Natural killer cell (primary cell): ENCODE results near the gene NACAD. TPM values are rescaled to one million over a fixed set of nuclear protein-coding genes. Genes with fewer than 3 reads are reported as not detected.

Source experiments
- ATAC-seq, 3 donors: fragments of 150-1000 bp in 2 of 3; fragments of 200-7000 bp in 1 of 3; cut with Tn5 transposase; 1 replicate in 1 of 3; 2 replicates in 2 of 3; pipeline ENCODE4 v1.10.0; 2021; ENCODE audit warnings: mild to moderate bottlenecking in 2 of 3, moderate library complexity in 2 of 3
- DNase-seq, 2 donors: peaks; one replicate each; pipeline versions ENCODE4 v3.0.0 to v3.0.0-alpha.2; 2013 to 2021; ENCODE audit warnings: mixed read lengths in 1 of 2
- H3K27ac ChIP-seq: one replicate; pipeline ENCODE4 v1.5.1; 2013; ENCODE audit warnings: mild to moderate bottlenecking, low read length
- H3K27me3 ChIP-seq: one replicate; pipeline ENCODE4 v1.6.1; 2013; ENCODE audit warnings: low read length; ENCODE audit not compliant: control insufficient read depth, insufficient read depth
- H3K36me3 ChIP-seq: one replicate; pipeline ENCODE4 v1.6.1; 2013; ENCODE audit warnings: low read length; ENCODE audit not compliant: control insufficient read depth, insufficient read depth
- H3K4me1 ChIP-seq: one replicate; pipeline ENCODE4 v1.6.1; 2013; ENCODE audit warnings: low read length; ENCODE audit not compliant: control insufficient read depth, insufficient read depth
- H3K4me3 ChIP-seq: one replicate; pipeline ENCODE4 v1.5.1; 2013; ENCODE audit warnings: low read length
- H3K9me3 ChIP-seq: one replicate; pipeline ENCODE4 v1.6.1; 2013; ENCODE audit warnings: low read length; ENCODE audit not compliant: control insufficient read depth, insufficient read depth
- H3K27ac Mint-ChIP-seq, 2 donors: one replicate each; pipeline ENCODE4 v1.8.0; 2022; ENCODE audit warnings: mild to moderate bottlenecking in 2 of 2, mixed read lengths in 2 of 2, moderate library complexity in 1 of 2
- H3K27me3 Mint-ChIP-seq, 2 donors: one replicate each; pipeline ENCODE4 v1.8.0; 2022; ENCODE audit warnings: low read depth in 2 of 2, mixed read lengths in 2 of 2
- H3K36me3 Mint-ChIP-seq: one replicate; pipeline ENCODE4 v1.8.0; 2022; ENCODE audit warnings: mixed read lengths
- H3K4me1 Mint-ChIP-seq, 2 donors: one replicate each; pipeline ENCODE4 v1.8.0; 2022; ENCODE audit warnings: mixed read lengths in 2 of 2
- H3K4me3 Mint-ChIP-seq: one replicate; pipeline ENCODE4 v1.8.0; 2022; ENCODE audit warnings: mild to moderate bottlenecking, moderate library complexity, mixed read lengths
- H3K9me3 Mint-ChIP-seq, 2 donors: one replicate each; pipeline ENCODE4 v1.8.0; 2022; ENCODE audit warnings: mixed read lengths in 2 of 2
- CTCF ChIP-seq: fragments of 200-600 bp; IDR thresholded peaks from one replicate; pipeline ENCODE4 v1.8.0; 2022; ENCODE audit warnings: antibody characterized with exemption
- WGBS: methylation state at CpG from one replicate; pipeline ENCODE4 v1.1.7; 2013; ENCODE audit warnings: missing lambda C conversion rate; ENCODE audit not compliant: insufficient coverage; 5-methylcytosine and 5-hydroxymethylcytosine counted together
- intact Hi-C: fragments of 100-400 bp; cut with micrococcal nuclease; formaldehyde crosslinking; loops from one replicate; pipeline ENCODE4 v1.14.2; 2022
- total RNA-seq, 4 donors: library from RNA; stranded (reverse); fragments of 120-200 nt in 1 of 4; gene quantifications; one replicate each; pipeline versions ENCODE4 v1.2.3 to v1.2.4, GENCODE V29; 2013 to 2022

The NACAD gene
- total RNA-seq, 3 donors from 2014 or later (not counting 1 experiment from before 2014, with no cell fraction given): 0.75 to 1.7 (median 0.78) TPM

GRCh38 chr7:45050198-45050597 lies 38.6 kb downstream of the NACAD start:
- no peaks in the 10 kb centered on the region for H3K9me3 ChIP-seq
- no peaks in the 10 kb centered on the region for H3K27me3 Mint-ChIP-seq
- intact Hi-C loops: no loop called here
- no peaks in the 10 kb centered on the region for H3K27me3 ChIP-seq
- H3K4me1 ChIP-seq: peaks cover 3% of the 10 kb centered on the region
- TF ChIP-seq CTCF: no peak
- no peak overlapping the region for H3K27ac ChIP-seq
- no peak for DNase-seq
- H3K27ac Mint-ChIP-seq: peak overlapping the region; percentile 63 to 83
- no peaks in the 10 kb centered on the region for H3K36me3 Mint-ChIP-seq
- 29% methylated on average over 2 of the region's 2 CpGs for WGBS
- H3K4me3 ChIP-seq: no peak overlapping the region
- no peak overlapping the region for H3K4me3 Mint-ChIP-seq
- H3K36me3 ChIP-seq: peaks cover 69% of the 10 kb centered on the region
- no peaks in the 10 kb centered on the region for H3K9me3 Mint-ChIP-seq
- peaks cover 58 to 62% of the 10 kb centered on the region in 2 donors for H3K4me1 Mint-ChIP-seq
- no peak for ATAC-seq

GRCh38 chr7:45048748-45049147 lies 40.0 kb downstream of the NACAD start:
- Histone ChIP-seq H3K4me3 (no peak overlapping the region), H3K9me3 (no peaks in the 10 kb centered on the region), H3K4me1 (peaks cover 3% of the 10 kb centered on the region), H3K27ac (no peak overlapping the region), H3K27me3 (no peaks in the 10 kb centered on the region), H3K36me3 (peaks cover 74% of the 10 kb centered on the region)
- intact Hi-C loops: no loop called here
- WGBS: 100% methylated on average over 1 of the region's 1 CpG
- Mint-ChIP-seq H3K36me3 (no peaks in the 10 kb centered on the region), H3K4me1 (peaks cover 52 to 59% of the 10 kb centered on the region in 2 donors), H3K9me3 (no peaks in the 10 kb centered on the region), H3K27me3 (no peaks in the 10 kb centered on the region), H3K27ac (peak overlapping the region; percentile 78), H3K4me3 (no peak overlapping the region)
- TF ChIP-seq CTCF: no peak
- no peak for DNase-seq
- no peak for ATAC-seq

GRCh38 chr7:45044338-45044737 lies 44.4 kb downstream of the NACAD start:
- H3K4me1 Mint-ChIP-seq: peaks cover 38 to 50% of the 10 kb centered on the region in 2 donors
- Histone ChIP-seq H3K36me3 (peaks cover 87% of the 10 kb centered on the region), H3K27me3 (no peaks in the 10 kb centered on the region), H3K9me3 (no peaks in the 10 kb centered on the region), H3K27ac (no peak overlapping the region), H3K4me3 (no peak overlapping the region), H3K4me1 (no peaks in the 10 kb centered on the region)
- peaks cover 10% of the 10 kb centered on the region for H3K36me3 Mint-ChIP-seq
- H3K9me3 Mint-ChIP-seq: no peaks in the 10 kb centered on the region
- H3K4me3 Mint-ChIP-seq: no peak overlapping the region
- intact Hi-C loops: no loop called here
- H3K27me3 Mint-ChIP-seq: no peaks in the 10 kb centered on the region
- ATAC-seq: no peak
- no peak for TF ChIP-seq CTCF
- peak overlapping the region; percentile 65 to 80 for H3K27ac Mint-ChIP-seq
- no peak for DNase-seq
- WGBS: 76% methylated on average over 5 of the region's 5 CpGs

- Mint-ChIP-seq H3K27ac (peak overlapping the region; percentile 77 to 84), H3K9me3 (no peaks in the 10 kb centered on the region), H3K4me1 (peaks cover 62 to 75% of the 10 kb centered on the region in 2 donors), H3K27me3 (no peaks in the 10 kb centered on the region), H3K36me3 (peaks cover 18% of the 10 kb centered on the region), H3K4me3 (no peak overlapping the region)
- no peak overlapping the region for H3K27ac ChIP-seq
- H3K27me3 ChIP-seq: no peaks in the 10 kb centered on the region
- no peak overlapping the region for H3K4me3 ChIP-seq
- peaks cover 60% of the 10 kb centered on the region for H3K36me3 ChIP-seq
- no peak for TF ChIP-seq CTCF
- no peaks in the 10 kb centered on the region for H3K9me3 ChIP-seq
- DNase-seq (no peak), ATAC-seq (no peak)
- peaks cover 43% of the 10 kb centered on the region for H3K4me1 ChIP-seq
- WGBS: 93% methylated on average over 5 of the region's 5 CpGs
- intact Hi-C loops: no loop called here
Measured at GRCh38 chr7:45039106-45039505, 49.7 kb downstream of the NACAD start.
